GM18519 (cell line): ENCODE measurements around the gene CTSA.

ENCODE experiments used
- ATAC-seq: cut with Tn5 transposase; IDR thresholded peaks from one replicate; pipeline ENCODE4 v1.9.1; 2021; ENCODE audit warnings: mild to moderate bottlenecking, moderate library complexity; ENCODE audit not compliant: unreplicated experiment, low FRiP score

CTSA gene

GRCh38 chr20:45934586-45935415 is 43.7 kb downstream of the CTSA start, which contains the start of gene PCIF1:
TSS of gene PCIF1 (plus strand) at chr20:45934683. CDS start at chr20:45939000, 4,317 bp downstream.
- ATAC-seq: peak; percentile 53

- ATAC-seq: peak; percentile 9
These were observed 44.4 kb downstream of the CTSA start for GRCh38 chr20:45935416-45936046.

GRCh38 chr20:45937765-45938164 is 46.6 kb downstream of the CTSA start:
- no peak for ATAC-seq

DNA sequence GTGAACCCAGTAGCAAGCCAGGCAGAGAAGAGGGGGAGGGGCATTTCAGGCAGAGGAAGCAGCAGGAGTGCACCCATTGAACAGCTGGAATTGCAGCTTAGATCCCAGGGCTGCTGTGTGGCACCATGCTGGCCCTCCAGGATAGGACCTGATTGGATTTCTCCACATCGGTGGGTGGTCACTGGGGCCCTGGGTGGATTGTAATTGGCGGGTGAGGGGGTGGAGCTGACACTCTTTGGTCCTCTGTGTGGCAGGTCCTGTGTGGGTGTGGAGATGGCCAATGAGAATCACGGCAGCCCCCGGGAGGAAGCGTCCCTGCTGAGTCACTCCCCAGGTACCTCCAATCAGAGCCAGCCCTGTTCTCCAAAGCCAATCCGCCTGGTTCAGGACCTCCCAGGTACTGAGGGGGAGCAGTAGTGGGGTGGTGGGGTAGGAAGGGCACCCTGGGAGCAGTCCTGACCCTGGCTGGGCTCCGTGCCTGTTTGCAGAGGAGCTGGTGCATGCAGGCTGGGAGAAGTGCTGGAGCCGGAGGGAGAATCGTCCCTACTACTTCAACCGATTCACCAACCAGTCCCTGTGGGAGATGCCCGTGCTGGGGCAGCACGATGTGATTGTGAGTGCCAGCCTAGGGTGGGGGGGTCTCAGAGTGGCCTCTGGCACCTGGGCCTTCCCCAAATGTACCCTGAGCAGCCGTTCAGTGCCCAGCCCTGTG is 47.7 kb downstream of the CTSA start:
- no peak for ATAC-seq

DNA sequence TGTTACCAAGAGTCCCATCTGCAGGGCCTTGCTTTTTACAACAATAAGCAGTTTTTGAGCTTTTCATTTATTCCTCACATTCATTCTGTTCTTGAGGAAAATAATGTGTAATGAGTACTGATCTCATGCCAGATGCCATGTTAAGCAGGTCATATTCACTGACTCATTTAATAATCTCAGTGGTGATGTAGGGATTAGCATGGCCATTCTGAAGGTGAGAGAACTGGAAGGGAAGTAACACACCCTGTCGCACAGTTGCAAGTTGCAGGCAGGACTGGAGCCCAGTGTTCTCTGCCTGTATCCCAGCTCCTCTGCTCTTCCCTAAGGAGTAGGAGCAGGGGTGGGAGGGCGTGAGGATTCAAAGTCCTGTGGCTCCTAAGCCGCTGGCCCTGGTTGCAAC is 48.9 kb downstream of the CTSA start:
- no peak for ATAC-seq

GRCh38 chr20:45940469-45940868 is 49.3 kb downstream of the CTSA start:
- no peak for ATAC-seq

GRCh38 chr20:45943613-45944012 is 52.5 kb downstream of the CTSA start:
- no peak for ATAC-seq

DNA sequence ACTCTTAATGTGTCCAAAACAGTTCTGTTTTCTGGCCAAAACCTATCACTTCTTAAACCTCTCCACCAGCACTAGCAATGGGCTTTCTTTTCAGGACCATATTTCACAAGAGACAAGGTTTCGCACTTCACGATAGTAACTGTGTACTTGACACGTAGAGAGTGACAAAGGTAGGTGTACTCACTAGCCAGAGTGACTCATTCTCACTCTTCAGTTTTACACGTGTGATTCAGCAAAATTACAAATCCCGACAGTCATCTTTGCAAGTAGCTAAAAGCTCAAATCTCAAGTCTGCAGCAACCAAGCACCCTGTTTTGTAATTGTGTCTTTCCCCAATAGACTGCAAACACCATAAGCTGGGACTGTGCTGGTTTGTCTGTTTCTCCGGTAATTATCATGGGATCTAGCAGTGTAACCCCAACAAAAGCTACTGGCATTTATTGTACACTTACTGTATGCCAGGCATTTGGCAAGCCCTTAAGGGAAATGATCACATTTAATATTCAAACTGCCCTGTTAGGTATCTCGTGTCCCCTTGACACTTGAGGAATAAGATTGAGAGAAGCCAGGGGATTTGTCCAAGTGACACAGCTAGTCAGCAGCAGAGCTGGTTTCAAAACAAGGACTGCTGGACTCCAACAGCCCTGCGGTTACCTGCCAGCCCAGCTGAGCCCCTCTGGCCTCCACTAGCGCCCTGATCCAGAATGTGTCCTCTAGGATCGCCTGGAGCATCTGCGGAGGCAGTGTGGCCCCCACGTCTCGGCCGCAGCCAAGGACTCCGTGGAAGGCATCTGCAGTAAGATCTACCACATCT is 53.2 kb downstream of the CTSA start:
- no peak for ATAC-seq

DNA sequence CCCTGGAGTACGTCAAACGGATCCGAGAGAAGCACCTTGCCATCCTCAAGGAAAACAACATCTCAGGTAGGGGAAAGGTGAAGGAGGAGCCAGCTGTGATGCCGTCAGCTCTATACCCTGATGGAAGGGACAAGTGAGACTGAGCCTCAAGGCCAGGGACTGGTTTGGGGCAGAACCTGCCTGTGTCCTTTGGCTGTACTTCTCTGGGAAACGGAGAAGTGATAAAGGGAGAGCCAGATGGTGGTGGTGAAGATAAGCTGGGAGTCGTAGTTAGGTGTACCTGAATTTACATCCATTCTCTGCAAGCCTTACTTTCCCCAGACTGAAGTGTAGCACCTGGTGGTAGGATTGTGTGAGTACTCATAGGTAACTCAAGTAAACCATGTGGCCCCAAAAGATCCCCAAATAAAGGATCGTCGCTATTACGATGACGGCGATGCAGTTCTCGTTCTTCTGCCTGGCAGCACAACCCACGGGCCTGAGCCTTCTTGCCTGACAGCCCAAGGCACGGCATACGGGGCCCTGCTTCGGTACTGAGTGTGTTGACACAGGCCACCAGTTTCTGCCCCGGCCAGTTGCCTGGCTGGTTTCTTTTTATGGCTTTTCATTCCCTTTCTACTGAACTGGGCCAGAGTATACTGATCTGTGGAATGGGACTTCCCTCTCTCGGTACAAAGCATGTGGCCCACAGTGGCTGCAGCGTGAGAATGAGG is 54.0 kb downstream of the CTSA start:
- no peak for ATAC-seq

DNA sequence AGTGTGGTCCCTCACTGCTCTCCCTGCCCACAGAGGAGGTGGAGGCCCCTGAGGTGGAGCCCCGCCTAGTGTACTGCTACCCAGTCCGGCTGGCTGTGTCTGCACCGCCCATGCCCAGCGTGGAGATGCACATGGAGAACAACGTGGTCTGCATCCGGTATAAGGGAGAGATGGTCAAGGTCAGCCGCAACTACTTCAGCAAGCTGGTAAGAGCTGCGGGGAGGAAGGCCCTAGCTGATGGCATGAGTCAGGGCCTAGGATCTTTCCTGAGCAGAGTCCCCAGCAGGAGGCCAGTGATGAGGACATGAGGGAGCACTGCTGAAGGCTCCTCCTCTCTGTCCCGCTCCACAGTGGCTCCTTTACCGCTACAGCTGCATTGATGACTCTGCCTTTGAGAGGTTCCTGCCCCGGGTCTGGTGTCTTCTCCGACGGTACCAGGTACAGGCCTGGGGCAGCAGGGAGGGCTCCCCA is 54.6 kb downstream of the CTSA start:
- no peak for ATAC-seq

DNA sequence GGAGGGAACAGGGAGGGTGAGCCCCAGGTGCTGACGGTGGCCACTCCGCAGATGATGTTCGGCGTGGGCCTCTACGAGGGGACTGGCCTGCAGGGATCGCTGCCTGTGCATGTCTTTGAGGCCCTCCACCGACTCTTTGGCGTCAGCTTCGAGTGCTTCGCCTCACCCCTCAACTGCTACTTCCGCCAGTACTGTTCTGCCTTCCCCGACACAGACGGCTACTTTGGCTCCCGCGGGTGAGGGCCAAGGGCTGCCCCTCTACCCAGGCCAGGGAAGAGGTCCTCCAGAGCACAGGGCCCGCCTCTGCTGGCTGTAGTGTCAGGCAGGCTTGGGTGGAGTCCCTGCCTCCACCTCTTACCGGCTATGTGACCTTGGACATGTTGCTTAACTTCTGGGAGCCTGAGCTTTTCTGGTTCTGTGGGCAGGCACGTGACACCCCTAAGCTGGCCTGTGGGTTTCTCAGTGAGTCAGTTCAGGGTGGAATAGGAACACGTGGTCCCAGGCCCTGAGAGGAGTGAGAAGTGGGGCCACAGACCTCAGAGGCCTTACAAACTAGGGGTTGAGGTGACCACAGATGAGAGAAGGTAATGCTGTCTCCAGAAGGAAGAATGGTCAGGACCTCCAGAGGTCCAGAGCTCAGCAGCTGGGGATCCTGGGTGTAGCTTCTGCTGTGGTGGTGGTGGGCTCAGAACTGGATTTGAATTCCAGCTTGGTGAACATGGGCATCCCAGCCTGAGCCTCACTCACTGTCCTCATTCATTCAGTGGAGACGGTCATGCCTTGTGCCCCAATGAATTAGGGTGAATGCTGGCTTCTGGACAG is 55.2 kb downstream of the CTSA start:
- no peak for ATAC-seq

- no peak for ATAC-seq
These were observed 56.2 kb downstream of the CTSA start for GRCh38 chr20:45947110-45947866.

GRCh38 chr20:45948261-45948733 is 57.2 kb downstream of the CTSA start:
- ATAC-seq: no peak
